ENCODE measurements around the gene RPL41. TPM values are rescaled to one million over a fixed set of nuclear protein-coding genes. Genes with fewer than 3 reads are reported as not detected.
A peak's percentile ranks its signal among the peaks of the same experiment; 100 is the strongest.

RPL41 gene
- total RNA-seq, 1 experiment from 2014 or later = 2,379 TPM

- H3K36me3 Mint-ChIP-seq (ENCODE audit: insufficient read depth, unreplicated experiment) = peaks cover 32% of the 10 kb centered on the region
- no peak overlapping the region for H3K27ac Mint-ChIP-seq (ENCODE audit: unreplicated experiment)
- CTCF ChIA-PET = interaction anchor here (0.6 to 1.2 kb wide), 3 partner anchors 38 to 66 kb away, joined by 3 to 12 read pairs (median 5); partner anchors contain the start of gene SMARCC2
- intact Hi-C loops (cut with micrococcal nuclease; ENCODE audit: unreplicated experiment) = loop anchor here (10.0 kb wide), 1 partner anchor 341 kb away; the partner anchor contains the start of gene SPRYD4
- H3K4me3 Mint-ChIP-seq (ENCODE audit: low read depth, unreplicated experiment) = no peak overlapping the region
- BruUV-seq (replicated peaks) = no TSS peak
- no peak for TF ChIP-seq CTCF (IDR thresholded peaks at IDR 0.05; ENCODE audit: unreplicated experiment)
- DNase-seq = no peak
- no peaks in the 10 kb centered on the region for H3K9me3 Mint-ChIP-seq (ENCODE audit: low read depth, unreplicated experiment)
- H3K27me3 Mint-ChIP-seq (ENCODE audit: unreplicated experiment) = no peaks in the 10 kb centered on the region
- peaks cover 32% of the 10 kb centered on the region for H3K4me1 Mint-ChIP-seq (ENCODE audit: low read depth, unreplicated experiment)
These were observed 7.7 kb downstream of the RPL41 start for GRCh38 chr12:56124133-56124532.

- Mint-ChIP-seq H3K9me3 (ENCODE audit: low read depth, unreplicated experiment) (no peaks in the 10 kb centered on the region), H3K36me3 (ENCODE audit: insufficient read depth, unreplicated experiment) (peaks cover 51% of the 10 kb centered on the region), H3K4me3 (ENCODE audit: low read depth, unreplicated experiment) (peak overlapping the region; percentile 98), H3K27ac (ENCODE audit: unreplicated experiment) (peak overlapping the region; percentile 72), H3K4me1 (ENCODE audit: low read depth, unreplicated experiment) (peaks cover 35% of the 10 kb centered on the region), H3K27me3 (ENCODE audit: unreplicated experiment) (no peaks in the 10 kb centered on the region)
- CTCF ChIA-PET = interaction anchor here (0.9 to 4.8 kb wide), 5 partner anchors 9 to 337 kb away, joined by 3 to 25 read pairs (median 4); partner anchors contain the start of genes MYL6, RNF41, SMARCC2 and ZC3H10
- no peak for DNase-seq
- BruUV-seq (replicated peaks) = no TSS peak
- no peak for TF ChIP-seq CTCF (IDR thresholded peaks at IDR 0.05; ENCODE audit: unreplicated experiment)
- intact Hi-C loops (cut with micrococcal nuclease; ENCODE audit: unreplicated experiment) = loop anchor here (2.0 to 10.0 kb wide), 3 partner anchors 32 to 338 kb away; partner anchors contain the start of genes MYL6 and SPRYD4
These were observed 10.4 kb downstream of the RPL41 start for GRCh38 chr12:56126732-56127239.

GRCh38 chr12:56127485-56127887 lies 11.1 kb downstream of the RPL41 start:
- H3K4me1 Mint-ChIP-seq (ENCODE audit: low read depth, unreplicated experiment) = peaks cover 35% of the 10 kb centered on the region
- H3K4me3 Mint-ChIP-seq (ENCODE audit: low read depth, unreplicated experiment) = peak overlapping the region; percentile 98
- no peak for DNase-seq
- H3K36me3 Mint-ChIP-seq (ENCODE audit: insufficient read depth, unreplicated experiment) = peaks cover 58% of the 10 kb centered on the region
- CTCF ChIA-PET = interaction anchor here (0.5 to 4.8 kb wide), 13 partner anchors 9 to 509 kb away, joined by 3 to 25 read pairs (median 5); partner anchors contain the start of genes ANKRD52, MYL6, MYL6B and RNF41
- intact Hi-C loops (cut with micrococcal nuclease; ENCODE audit: unreplicated experiment) = loop anchor here (2.0 to 10.0 kb wide), 3 partner anchors 31 to 337 kb away; partner anchors contain the start of genes MYL6 and SPRYD4
- TF ChIP-seq CTCF (IDR thresholded peaks at IDR 0.05; ENCODE audit: unreplicated experiment) = no peak
- BruUV-seq (replicated peaks) = no TSS peak
- no peaks in the 10 kb centered on the region for H3K9me3 Mint-ChIP-seq (ENCODE audit: low read depth, unreplicated experiment)
- H3K27ac Mint-ChIP-seq (ENCODE audit: unreplicated experiment) = peak overlapping the region; percentile 72
- H3K27me3 Mint-ChIP-seq (ENCODE audit: unreplicated experiment) = no peaks in the 10 kb centered on the region

- no peak for TF ChIP-seq CTCF (IDR thresholded peaks at IDR 0.05; ENCODE audit: unreplicated experiment)
- CTCF ChIA-PET = interaction anchor here (0.5 to 4.8 kb wide), 13 partner anchors 9 to 508 kb away, joined by 3 to 25 read pairs (median 5); partner anchors contain the start of genes ANKRD52, MYL6, MYL6B and RNF41
- Mint-ChIP-seq H3K27ac (ENCODE audit: unreplicated experiment) (peak within 1 kb of the TSS; percentile 72), H3K36me3 (ENCODE audit: insufficient read depth, unreplicated experiment) (peaks cover 62% of the 10 kb centered on the region), H3K4me1 (ENCODE audit: low read depth, unreplicated experiment) (peaks cover 35% of the 10 kb centered on the region), H3K4me3 (ENCODE audit: low read depth, unreplicated experiment) (peak within 1 kb of the TSS; percentile 98), H3K27me3 (ENCODE audit: unreplicated experiment) (no peaks in the 10 kb centered on the region), H3K9me3 (ENCODE audit: low read depth, unreplicated experiment) (no peaks in the 10 kb centered on the region)
- peak; percentile 99 for DNase-seq
- intact Hi-C loops (cut with micrococcal nuclease; ENCODE audit: unreplicated experiment) = loop anchor here (2.0 to 10.0 kb wide), 3 partner anchors 31 to 337 kb away; partner anchors contain the start of genes MYL6 and SPRYD4
- TSS peak; percentile 54 for BruUV-seq (replicated peaks)
These were observed 11.6 kb downstream of the RPL41 start, which contains the start of gene ESYT1 for GRCh38 chr12:56127888-56128669. Gene ESYT1 (plus strand): TSS chr12:56128267. CDS start chr12:56128320, 53 bp downstream.
